DMS153 treated with DMSO at 0.1 percent for 48 hours (cell line): ENCODE data around the gene TICAM1.
A peak's percentile ranks its signal among the peaks of the same experiment; 100 is the strongest.

Source experiments
- DNase-seq: peaks from one replicate; lab custom pipeline; 2025; ENCODE audit not compliant: unreplicated experiment; lab: John Stamatoyannopoulos, UW

Gene TICAM1

DNA sequence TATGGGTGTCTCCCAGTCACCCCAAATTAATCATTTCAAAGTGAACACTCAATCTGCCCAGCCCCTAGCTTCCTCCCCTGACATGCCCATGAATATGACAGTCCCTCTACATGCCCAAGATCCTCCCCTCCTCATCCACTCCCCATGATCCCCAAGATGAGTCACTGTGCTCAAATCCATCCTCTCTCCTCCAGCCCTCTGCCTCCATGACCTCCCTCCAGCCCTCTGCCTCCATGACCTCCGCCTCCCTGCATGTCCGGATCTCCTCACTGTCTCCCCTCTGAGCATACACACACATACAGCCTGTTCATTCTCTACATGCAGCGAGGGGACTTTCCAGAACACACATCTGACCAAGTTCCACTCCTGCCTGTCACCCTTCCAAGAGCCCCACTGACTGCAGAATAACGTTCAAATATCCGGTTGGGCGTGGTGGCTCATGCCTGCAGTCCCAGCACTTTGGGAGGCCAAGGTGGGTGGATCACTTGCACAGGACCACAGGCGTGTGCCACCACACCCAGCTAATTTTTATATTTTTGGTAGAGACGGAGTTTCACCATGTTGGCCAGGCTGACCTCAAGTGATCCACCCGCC is 58.4 kb downstream of the TICAM1 start:
- no peak for DNase-seq

- no peak for DNase-seq
Measured at GRCh38 chr19:4772566-4772965, 58.9 kb downstream of the TICAM1 start.

DNA sequence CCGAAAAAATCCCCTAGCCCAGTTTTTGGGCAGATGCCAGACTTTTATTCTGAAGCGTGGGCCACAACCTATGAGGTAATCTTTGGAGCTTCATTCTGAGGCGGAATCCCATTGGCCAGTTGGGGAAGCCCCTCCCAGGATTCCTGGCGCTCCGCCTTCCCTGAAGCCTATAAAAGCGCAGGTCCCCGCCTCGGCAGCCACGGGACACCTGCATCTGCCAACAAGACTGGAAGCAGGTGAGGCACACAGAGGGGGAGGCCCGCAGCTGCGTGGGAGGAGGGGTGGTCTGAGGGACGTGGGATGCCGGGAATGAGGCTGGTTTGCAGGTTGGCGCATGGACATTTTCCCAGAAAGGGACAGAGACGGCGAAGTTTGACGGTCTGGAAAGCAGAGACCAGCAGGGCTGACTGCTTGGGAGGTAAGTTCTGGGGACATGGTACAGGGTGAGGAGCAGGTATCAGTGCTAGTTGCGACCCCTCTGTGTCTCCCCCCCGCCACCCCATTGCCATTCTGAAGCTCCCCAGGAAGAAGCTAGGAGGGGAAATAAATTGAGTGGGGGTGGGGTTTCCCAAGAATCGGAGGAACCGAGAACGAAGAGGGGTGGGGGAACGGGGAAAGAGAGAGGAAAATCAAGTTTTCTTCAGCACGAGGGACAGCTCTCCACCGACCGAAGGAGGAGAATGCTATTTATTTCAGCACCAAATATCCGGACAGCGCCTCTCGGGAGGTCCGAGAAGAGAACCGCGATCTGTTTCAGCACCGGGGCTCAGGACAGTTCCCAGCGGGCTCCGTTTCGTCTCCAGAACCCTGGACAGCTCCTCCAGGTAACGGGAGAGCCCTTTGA is 62.4 kb downstream of the TICAM1 start:
- peak; percentile 73 for DNase-seq
